ENCODE measurements around the gene MED19.
"Not testable (repeated sequence)": the region's sequence is repeated elsewhere in the genome, so short reads cannot be mapped to it uniquely, and the experiment has no call there.

Gene MED19

DNA sequence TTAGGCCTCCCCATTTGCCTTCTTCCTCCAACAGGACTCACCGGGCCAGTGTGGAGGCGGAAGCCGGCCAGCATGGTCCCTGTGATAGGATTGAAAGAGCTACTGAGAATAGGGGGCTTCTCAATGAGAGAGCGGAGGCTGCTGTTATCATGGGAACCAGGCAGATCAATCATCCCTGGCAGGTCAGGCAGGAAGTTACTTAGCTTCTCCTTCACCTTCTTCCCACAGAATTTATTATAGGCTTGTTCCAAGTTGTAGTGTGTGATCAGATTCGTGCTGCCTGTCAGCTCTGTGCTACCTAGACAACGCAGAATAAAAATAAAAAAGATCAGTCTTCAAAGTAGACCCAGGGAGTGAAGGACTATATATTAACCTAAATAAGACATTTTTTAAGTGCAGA lies 7.1 kb downstream of the MED19 start:
- DNase-seq, result no peak

DNA sequence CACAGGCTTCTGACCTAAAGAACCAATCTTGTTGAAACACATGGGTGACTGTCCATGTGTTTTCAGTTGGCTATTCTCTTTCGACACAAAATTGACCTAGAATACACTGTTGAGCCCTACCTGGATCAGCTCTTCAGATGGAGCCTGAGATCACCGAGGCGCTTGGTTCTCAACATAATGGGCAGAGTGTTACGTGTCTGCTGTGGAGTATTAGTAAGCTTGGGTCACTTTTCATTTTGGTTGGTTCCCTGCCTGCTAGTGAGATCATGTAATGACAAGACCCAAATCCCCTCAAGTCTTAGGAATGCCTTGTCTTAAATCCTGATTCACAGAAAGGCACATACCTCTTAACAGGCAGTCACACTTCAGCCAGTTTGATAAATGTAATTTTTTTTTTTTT lies 8.7 kb downstream of the MED19 start:
- no peak for DNase-seq

DNA sequence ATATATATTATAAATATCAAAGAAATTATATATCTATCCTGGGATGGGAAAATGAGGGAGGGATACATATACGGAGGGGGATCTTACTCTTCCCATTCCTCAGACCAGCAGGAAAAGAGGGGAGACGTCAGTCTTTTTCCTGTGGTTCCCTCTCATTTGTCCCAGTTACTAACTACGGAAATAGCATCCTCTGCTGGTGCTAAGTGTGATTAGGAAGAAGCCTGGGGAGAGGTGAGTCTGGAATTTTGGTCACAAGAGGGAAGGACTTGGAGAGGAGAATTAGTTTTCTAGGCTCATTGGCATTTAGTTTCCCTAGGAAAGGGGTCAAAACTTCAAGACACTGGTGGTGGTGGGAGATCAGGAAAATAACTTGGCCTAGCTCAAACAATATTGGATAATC lies 11.6 kb downstream of the MED19 start:
- DNase-seq, result no peak

DNA sequence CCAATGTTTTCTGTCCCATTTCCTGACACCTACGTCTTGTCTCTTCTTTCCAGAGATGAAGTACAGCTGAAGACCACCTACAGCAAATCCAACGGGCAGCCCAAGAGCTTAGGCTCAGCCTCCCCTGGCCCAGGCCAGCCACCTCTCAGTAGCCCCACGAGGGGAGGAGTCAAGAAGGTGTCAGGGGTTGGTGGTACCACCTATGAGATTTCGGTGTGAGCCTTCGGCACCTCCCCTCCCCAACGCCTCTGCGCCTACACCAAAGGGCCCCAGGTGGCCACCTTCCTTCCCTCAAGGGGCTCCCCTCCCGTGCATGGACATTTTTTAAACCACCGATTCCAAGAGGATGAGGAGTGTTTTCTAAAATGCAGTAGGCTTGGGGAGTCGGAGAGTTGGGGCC lies 12.2 kb downstream of the MED19 start:
- DNase-seq, result no peak

DNA sequence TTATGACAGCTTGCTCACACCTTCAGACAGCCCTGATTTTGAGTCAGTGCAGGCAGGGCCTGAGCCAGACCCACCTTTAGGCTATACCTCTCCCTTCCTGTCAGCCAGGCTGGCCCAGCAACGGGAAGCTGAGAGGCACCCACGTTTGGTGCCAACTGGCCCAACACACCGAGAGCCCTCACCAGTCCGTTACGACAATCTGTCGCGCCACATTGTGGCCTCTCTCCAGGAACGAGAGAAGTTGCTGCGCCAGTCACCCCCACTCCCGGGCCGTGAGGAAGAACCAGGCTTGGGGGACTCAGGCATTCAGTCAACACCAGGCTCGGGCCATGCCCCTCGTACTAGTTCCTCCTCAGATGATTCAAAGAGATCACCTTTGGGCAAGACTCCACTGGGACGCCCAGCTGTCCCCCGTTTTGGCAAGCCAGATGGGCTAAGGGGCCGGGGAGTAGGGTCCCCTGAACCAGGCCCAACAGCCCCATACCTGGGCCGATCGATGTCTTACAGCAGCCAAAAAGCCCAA lies 13.1 kb downstream of the MED19 start:
- no peak for DNase-seq

DNA sequence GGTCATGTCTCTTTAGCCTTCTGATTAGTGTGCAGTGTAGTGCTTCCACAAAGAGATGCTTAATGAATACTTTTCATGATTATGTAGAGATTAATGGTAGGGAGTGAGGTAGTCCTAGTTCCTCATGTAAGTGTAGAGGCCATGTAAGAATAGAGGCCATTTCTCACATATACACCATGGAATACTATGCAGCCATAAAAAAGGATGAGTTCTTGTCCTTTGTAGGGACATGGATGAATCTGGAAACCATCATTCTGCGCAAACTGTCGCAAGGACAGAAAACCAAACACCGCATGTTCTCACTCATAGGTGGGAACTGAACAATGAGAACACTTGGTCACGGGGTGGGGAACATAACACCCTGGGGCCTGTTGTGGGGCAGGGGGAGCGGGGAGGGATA lies 21.5 kb downstream of the MED19 start:
- not testable (repeated sequence) for DNase-seq

DNA sequence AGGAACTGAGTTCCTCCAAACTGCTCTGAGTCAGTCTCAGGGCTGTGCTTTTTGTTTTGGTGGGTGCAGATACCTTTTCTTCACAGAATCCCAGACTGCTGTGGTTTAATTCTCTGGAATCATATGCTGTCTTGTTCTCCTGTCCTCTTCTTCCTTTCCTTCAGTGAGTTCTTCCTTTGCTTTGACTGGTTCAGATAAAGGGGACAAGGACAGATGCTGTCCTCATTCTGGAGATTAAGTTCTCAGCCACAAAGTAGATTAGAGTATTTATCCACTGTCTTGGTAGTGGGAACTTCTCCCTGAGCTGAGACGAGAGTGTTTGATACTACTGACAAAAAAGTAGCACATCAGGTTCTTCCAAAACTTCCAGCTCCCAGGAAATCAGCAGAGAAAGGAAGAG lies 30.8 kb downstream of the MED19 start:
- DNase-seq, result no peak

DNA sequence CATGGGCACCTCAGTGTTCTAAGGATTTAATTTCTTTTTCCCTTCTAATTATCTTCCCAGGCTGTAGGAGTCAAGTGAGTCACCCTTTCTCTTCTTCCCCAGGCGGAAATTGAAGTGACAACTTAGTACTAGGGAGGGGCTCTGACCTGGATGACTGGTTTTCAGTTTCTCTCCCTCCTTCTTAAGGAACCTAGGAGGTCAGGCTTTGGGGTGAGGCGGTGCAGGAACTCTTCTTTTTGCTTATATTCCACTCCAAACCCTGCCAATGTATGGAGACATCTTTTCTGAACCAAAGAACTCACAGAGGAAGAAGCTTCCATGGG lies 31.5 kb downstream of the MED19 start:
- DNase-seq, result no peak

DNA sequence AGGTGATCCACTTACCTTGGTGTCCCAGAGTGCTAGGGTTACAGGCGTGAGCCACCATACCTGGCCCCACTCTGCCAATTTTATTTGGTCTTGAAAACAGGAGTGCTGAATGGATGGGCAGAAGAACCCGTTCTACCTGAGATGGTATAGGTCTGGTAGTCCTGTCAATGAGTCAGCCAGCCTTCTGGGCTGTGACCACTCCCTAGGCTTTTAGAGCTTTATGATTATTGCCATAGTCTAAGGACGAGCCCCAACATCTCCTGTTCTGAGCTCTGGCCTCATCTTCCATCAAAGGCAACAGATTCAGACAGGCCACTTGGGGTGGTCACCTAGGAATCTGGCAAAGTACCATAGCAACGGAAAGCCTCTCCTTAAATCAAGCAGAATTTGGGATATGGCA lies 32.6 kb downstream of the MED19 start:
- DNase-seq, result no peak

DNA sequence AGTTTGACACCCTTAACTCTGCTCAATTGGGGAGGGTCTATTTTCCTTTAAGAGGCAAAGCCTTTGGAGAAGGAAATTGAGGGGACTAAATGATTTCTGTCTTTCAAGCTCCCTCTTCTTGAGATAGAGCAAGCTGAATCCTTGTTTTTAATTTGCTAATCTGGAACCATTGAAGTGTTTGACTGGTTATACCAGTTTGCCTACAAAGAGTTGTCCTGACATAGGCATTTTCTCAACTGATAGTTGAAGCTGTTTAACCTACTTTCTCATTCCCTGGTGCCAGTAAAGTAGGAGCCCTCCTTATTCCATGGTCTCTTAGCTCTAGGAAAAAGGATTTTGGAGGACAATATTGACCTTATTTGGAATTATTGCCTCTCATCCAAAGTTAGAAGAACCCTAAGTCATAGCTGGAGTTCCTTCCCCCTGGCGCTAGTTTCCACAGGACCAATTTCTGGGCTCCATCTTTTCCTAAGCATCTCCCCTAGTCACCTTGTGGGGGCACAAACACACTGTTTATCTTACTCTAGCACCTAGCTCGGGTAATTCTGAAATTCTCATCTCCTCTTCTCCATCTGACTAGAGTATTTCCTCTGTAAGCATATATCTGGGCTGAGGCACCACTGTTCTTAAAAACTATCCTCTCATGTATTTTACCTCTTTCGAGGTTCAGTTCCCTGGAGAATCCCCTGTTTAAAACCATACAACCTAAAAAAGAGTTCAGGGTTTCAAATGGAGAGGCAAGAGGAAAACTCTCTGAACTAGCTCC lies 36.7 kb downstream of the MED19 start:
- DNase-seq, result no peak

DNA sequence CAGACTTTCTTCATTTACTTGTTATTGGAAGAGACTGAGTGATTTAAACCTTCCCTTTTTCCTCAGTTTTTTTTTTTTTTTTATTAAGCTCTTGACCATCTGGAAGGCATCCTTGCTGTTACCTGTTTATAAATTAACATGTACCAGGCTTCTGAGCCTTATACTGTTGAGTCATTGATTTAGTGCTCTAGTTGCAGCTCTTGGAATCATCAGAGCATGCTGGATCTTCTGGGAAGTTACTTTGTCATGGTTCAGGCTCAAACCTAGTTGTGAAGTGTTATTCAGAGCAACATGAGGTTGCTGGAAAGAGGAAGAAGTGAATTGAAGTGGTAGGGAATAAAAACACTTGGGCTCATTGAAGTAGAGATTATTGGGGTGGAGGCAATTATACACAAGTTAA lies 37.8 kb downstream of the MED19 start:
- DNase-seq, result no peak

DNA sequence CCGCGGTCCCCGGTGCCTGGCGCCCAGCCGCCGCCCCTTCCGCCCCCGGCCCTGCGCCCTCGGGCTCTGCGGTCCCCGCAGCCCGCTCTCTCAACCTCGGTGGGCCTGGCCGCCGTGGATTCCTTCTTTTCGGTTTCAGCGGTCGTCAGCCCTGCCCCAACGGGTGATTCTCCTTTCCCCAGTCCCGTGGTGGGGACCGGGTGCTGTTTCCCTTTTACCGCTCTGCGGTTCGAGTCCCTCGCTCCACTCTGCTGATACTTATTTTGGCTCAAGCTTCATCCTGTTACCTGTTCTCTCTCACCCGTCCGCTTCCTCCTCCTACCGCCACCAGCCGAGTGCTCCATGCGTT lies 43.6 kb downstream of the MED19 start:
- peak in 3 of 4 experiments; percentile 40 to 51 (median 42) for DNase-seq

DNA sequence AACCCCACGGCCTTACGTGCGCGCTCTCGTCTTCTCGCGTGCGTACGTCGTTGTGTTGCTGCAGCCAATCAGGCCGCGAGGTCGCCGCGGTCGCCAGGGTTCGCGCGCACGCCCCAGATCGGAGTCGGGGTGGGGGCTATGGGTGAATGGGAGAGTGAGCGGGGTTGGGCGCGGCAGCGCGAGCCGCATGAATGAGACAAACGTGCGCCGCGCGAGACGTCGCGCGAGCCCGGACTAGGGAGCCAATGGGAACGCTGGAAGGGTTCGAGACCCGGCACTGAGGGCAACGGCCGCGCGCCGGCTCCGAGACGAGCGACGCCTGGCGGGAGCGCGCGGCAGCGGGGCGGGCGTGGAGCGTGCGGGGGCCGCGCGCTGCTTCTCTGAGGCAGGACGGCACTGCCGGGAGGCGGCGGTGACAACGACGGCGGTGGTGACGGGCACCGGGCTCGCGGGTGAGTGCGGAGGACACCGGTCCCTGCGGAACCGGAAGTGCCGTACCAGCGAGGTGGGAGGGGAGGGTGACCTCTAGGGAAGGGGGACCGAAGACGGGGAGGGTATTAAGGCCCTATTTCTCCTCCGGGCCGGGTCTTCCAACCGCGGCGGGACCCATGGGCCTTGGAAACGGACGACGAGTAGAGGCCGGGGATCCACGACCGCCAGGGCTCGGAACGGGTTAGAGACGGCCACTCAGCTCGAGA lies 44.1 kb downstream of the MED19 start, which contains the start of gene ZDHHC5:
Gene ZDHHC5, plus strand, starts transcription at position 379 of the 698 bp plus-strand sequence. CDS start 4,977 bp downstream, outside the sequence.
- peak; percentile 96 to 99 (median 98) for DNase-seq

DNA sequence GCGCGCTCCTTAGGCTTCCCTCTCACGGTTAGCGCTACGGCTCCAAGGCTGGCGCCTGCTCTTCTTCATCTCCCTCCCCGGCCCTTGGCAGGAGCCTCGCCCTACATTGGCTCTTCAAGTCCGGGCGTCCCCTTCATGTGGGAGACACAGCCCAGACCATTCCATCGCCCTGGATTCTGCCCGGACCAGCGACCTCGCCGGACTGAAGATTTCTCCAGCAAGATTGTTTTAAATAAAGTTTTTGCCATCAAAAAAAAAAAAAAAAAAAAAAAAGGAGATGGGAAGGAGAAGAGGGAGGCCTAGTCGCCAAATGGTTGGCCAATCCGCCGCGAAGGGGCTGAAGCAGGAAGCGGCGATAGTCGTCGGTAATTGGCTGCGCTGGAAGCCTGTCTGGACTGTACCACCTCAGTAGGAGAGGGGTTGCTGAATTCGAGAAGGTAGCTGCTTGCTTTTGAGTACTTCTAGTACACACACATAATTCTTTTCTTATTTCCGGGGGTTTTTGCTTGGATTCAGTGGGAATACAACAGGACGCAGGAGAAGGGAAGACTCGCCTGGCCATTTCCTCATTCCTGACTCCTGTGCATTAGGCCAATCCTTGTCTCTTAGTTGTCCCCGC lies 44.8 kb downstream of the MED19 start:
- DNase-seq, result peak; percentile 73 to 85 (median 79)

DNA sequence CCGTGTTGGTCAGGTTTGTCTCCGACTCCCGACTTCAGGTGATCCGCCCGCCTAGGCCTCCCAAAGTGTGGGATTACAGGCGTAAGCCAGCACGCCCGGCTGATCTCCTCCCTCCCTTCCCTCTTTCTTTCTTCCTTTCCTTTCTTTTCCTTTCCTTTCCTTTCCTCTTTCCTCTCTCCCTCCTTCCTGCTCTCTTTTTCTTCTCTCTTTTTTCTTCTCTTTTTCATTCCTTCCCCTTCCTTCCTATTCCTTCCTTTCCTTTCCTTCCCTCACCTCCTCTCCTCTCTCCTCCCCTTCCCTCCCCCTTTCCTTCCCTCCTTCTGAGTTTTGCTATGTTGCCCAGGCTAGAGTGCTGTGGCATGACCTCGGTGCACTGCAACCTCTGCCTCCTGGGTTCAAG lies 48.0 kb downstream of the MED19 start:
- DNase-seq, result no peak

DNA sequence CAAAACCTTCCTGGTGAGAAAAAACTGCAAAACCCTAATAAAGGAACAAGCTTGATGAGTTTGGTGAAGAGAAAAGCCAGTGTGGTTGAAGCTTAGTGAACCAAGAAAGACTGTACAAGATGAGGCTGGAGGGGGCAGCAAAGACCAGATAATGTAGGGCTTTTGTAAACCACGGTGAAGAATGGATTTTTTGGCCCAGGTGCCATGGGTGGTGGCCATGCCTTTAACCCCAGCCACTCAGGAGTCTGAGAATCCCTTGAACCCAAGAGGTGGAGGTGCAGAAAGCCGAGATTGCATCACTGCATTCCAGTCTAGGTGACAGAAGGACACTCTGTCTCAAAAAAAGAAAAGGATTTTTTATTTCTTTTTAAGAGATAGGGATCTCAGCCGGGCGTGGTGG lies 49.1 kb downstream of the MED19 start:
- DNase-seq, result no peak

DNA sequence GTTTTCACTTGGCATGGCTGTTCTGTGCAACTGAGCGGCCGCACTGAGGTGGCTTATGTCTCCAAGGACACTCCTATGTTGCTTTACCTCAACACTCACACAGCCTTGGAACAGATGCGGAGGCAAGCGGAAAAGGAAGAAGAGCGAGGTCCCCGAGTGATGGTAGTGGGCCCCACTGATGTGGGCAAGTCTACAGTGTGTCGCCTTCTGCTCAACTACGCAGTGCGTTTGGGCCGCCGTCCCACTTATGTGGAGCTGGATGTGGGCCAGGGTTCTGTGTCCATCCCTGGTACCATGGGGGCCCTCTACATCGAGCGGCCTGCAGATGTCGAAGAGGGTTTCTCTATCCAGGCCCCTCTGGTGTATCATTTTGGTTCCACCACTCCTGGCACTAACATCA lies 52.3 kb downstream of the MED19 start:
- no peak for DNase-seq

DNA sequence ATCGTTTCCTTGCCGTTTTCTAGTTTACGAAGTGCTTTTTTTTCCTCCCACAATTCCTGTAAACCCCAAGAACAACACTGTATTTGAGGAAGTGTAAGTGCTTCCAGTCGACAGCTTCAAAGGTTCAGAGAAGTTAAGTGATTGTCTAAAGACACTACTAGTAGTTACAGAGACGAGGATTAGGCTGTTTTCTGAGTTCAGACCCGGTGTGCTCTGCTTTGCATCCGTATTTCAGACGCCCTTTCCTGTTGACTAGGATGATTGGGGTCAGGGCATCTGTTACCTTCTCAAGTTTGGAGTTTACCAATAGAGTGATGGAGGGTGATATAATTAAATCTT lies 54.0 kb downstream of the MED19 start:
- DNase-seq, result no peak

DNA sequence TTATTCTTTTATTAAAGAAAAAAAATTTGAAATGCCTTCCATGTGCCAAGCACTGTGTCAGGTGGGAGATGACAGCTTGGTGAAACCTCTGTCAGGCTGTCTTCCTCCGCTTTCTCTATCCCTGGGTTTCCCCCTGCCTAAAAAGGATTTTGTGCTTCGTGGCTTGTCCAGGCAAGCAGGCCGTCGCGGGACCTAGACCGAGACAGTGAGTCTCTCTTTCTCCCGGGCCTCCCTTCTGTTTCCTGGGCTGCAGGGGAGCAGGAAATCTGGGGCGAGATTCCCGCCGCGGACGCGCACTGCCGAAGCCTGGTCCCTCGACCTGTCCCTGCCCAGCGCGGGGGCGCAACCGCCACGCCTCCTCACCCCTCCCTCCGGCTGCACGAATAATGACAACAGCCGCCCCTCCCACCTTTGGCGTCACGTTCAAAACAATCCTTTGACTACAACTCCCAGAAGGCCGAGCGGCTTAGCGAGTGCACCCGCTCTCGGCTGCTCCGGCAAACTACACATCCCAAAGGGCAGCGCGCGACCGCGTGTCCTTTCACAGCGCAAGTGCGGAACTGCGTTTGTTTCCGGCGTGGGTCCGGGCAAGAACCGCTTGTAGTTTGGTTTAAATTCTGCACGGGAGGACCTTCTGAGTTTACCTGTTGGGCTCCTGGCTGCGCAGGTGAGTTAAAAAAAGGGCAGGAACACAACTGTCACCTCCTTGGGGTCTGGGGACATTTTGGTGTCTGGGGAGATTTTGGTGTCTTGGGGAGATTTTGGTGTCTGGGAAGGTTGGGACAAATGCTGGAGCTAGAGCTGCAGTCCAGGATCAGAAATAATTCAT lies 54.6 kb downstream of the MED19 start, which contains the start of gene CLP1:
Gene CLP1, plus strand, starts transcription at position 569 of the 829 bp plus-strand sequence. CDS start 1,715 bp downstream, outside the sequence.
- peak; percentile 90 to 97 (median 94) for DNase-seq

DNA sequence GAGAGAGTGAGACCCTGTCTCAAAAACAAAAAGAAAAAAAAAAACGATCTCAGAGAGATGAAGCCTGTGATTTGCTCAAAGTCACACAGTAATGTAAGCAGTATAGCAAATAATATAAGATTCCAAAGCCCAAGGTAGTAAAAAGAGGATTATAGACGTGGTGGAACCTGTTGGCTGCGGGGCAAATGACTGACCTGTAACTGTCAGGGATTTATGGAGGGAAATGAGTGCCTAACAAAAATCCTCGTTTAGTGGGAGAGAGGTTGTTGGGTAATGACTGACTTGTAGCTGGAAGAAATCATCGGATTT lies 55.2 kb downstream of the MED19 start:
- no peak for DNase-seq

Measured in activated naive CD4-positive, alpha-beta T cell (primary cell).